Calu3 (cell line): Measurements from ENCODE around the gene FAM228B. TPM values are rescaled to one million over a fixed set of nuclear protein-coding genes. Genes with fewer than 3 reads are reported as not detected.
"Not testable (repeated sequence)": the region's sequence is repeated elsewhere in the genome, so short reads cannot be mapped to it uniquely, and the experiment has no call there.

ENCODE experiments used
- BruUV-seq: library from RNA; stranded (reverse); fragments of 400-500 nt; replicated peaks from 2 replicates; lab custom pipeline; 2021; lab: Mats Ljungman, UMichigan
- CTCF ChIA-PET: fragments of 300-600 bp; sonication (Branson Sonifier 250); formaldehyde crosslinking; loops from one replicate; lab custom pipeline; 2022; ENCODE audit warnings: antibody characterized with exemption; lab: Charles Lee
- DNase-seq: peaks from one replicate; pipeline ENCODE4 v3.0.0; 2022
- H3K27ac Mint-ChIP-seq: one replicate; pipeline ENCODE4 v1.8.0; 2022; ENCODE audit warnings: mixed read lengths; ENCODE audit not compliant: unreplicated experiment
- H3K27me3 Mint-ChIP-seq: one replicate; pipeline ENCODE4 v1.8.0; 2022; ENCODE audit warnings: mixed read lengths; ENCODE audit not compliant: unreplicated experiment
- H3K36me3 Mint-ChIP-seq: one replicate; pipeline ENCODE4 v1.8.0; 2022; ENCODE audit warnings: mild to moderate bottlenecking, moderate library complexity, mixed read lengths; ENCODE audit not compliant: insufficient read depth, unreplicated experiment
- H3K4me1 Mint-ChIP-seq: one replicate; pipeline ENCODE4 v1.8.0; 2022; ENCODE audit warnings: mild to moderate bottlenecking, low read depth, mixed read lengths; ENCODE audit not compliant: unreplicated experiment
- H3K4me3 Mint-ChIP-seq: one replicate; pipeline ENCODE4 v1.8.0; 2022; ENCODE audit warnings: mild to moderate bottlenecking, low read depth, moderate library complexity, mixed read lengths; ENCODE audit not compliant: unreplicated experiment
- H3K9me3 Mint-ChIP-seq: one replicate; pipeline ENCODE4 v1.8.0; 2022; ENCODE audit warnings: low read depth, mixed read lengths; ENCODE audit not compliant: unreplicated experiment
- intact Hi-C: fragments of 100-400 bp; cut with micrococcal nuclease; formaldehyde crosslinking; loops from one replicate; pipeline ENCODE4 v1.10.0; 2022; ENCODE audit not compliant: unreplicated experiment
- total RNA-seq: library from RNA; stranded (reverse); gene quantifications from 2 replicates; pipeline ENCODE4 v1.2.3, GENCODE V29; 2022
- TF ChIP-seq, protein P1 (sequence below): fragments of 200-600 bp; IDR thresholded peaks from one replicate; pipeline ENCODE4 v1.8.0; 2022; ENCODE audit warnings: antibody characterized with exemption; ENCODE audit not compliant: unreplicated experiment

Gene FAM228B
- total RNA-seq, 1 experiment from 2014 or later = 8.3 TPM

DNA sequence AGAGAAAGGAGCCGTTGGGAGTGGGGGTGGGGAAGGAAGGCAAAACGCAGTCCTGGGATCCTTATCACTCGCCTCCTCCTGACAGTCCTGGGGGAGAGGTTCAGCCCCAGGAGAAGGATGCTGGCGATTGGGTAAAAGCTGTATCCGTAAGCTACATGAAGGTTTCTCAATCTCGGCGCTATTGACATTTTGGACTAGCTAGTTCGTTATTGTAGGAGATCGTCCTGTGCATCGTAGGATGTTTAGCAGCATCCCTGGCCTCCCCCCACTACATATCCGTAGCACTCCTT is 38.1 kb upstream of the FAM228B start:
- H3K4me1 Mint-ChIP-seq = peaks cover 10% of the 10 kb centered on the region
- no peaks in the 10 kb centered on the region for H3K27me3 Mint-ChIP-seq
- no peaks in the 10 kb centered on the region for H3K9me3 Mint-ChIP-seq
- intact Hi-C loops = no loop called here
- TF ChIP-seq, protein P1, sequence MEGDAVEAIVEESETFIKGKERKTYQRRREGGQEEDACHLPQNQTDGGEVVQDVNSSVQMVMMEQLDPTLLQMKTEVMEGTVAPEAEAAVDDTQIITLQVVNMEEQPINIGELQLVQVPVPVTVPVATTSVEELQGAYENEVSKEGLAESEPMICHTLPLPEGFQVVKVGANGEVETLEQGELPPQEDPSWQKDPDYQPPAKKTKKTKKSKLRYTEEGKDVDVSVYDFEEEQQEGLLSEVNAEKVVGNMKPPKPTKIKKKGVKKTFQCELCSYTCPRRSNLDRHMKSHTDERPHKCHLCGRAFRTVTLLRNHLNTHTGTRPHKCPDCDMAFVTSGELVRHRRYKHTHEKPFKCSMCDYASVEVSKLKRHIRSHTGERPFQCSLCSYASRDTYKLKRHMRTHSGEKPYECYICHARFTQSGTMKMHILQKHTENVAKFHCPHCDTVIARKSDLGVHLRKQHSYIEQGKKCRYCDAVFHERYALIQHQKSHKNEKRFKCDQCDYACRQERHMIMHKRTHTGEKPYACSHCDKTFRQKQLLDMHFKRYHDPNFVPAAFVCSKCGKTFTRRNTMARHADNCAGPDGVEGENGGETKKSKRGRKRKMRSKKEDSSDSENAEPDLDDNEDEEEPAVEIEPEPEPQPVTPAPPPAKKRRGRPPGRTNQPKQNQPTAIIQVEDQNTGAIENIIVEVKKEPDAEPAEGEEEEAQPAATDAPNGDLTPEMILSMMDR = no peak
- H3K4me3 Mint-ChIP-seq = peak overlapping the region; percentile 86
- BruUV-seq = no TSS peak
- CTCF ChIA-PET = interaction anchor here (1.7 to 2.0 kb wide), 5 partner anchors 9 to 260 kb away, joined by 5 to 15 read pairs (median 13); partner anchors contain the start of genes ATAD2B, FAM228B, PFN4 and SF3B6
- peak overlapping the region; percentile 80 for H3K27ac Mint-ChIP-seq
- peaks cover 35% of the 10 kb centered on the region for H3K36me3 Mint-ChIP-seq
- no peak for DNase-seq

DNA sequence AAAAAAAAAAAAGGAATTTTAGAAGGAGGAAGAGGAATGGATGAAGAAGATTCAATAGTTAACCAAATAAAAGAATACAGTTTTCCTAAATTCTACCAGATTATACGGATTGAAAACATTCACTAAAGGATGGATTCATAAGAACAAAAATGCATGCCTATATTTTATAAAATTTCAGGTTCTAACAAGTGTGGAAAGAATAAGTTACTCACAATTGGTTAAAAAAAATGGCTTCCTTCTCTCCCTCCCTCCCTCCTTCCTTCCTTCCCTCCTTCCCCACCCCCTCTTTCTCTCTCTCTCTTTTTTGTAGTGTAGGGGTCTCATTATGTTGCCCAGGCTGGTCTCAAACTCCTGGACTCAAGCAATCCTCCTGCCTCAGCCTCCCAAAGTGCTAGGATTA is 37.0 kb upstream of the FAM228B start:
- TF ChIP-seq, protein P1 = no peak
- DNase-seq = no peak
- H3K27me3 Mint-ChIP-seq = no peaks in the 10 kb centered on the region
- intact Hi-C loops = no loop called here
- no peak overlapping the region for H3K4me3 Mint-ChIP-seq
- H3K36me3 Mint-ChIP-seq = peaks cover 34% of the 10 kb centered on the region
- H3K9me3 Mint-ChIP-seq = no peaks in the 10 kb centered on the region
- CTCF ChIA-PET = interaction anchor here (0.7 kb wide), 2 partner anchors 21 to 1330 kb away, joined by 3 to 4 read pairs; no protein-coding TSS in a partner anchor
- peaks cover 10% of the 10 kb centered on the region for H3K4me1 Mint-ChIP-seq
- no peak overlapping the region for H3K27ac Mint-ChIP-seq
- BruUV-seq = no TSS peak

DNA sequence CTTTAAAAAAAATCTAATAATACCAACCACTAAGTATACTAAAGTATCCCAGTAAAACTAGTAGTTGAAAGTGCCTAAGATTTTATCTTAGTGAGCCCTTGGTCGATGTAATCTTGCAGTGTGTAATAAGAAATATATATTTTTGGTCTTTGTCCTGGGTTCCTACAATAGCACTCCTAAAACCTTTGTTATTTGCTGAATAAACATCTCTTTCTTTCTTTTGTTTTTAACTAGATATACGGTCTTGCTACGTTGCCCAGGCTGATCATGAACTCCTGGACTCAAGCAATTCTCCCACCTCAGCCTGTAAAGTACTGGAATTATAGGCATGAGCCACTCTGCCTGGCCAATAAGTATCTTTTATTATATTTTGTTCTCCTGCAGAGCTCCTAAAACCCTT is 36.2 kb upstream of the FAM228B start:
- H3K4me3 Mint-ChIP-seq = no peak overlapping the region
- BruUV-seq = no TSS peak
- no peak for DNase-seq
- H3K27ac Mint-ChIP-seq = no peak overlapping the region
- TF ChIP-seq, protein P1 = no peak
- peaks cover 33% of the 10 kb centered on the region for H3K36me3 Mint-ChIP-seq
- intact Hi-C loops = no loop called here
- CTCF ChIA-PET = interaction anchor here (0.7 kb wide), 1 partner anchor 70 kb away, joined by 5 read pairs; no protein-coding TSS in a partner anchor
- no peaks in the 10 kb centered on the region for H3K27me3 Mint-ChIP-seq
- H3K4me1 Mint-ChIP-seq = peaks cover 10% of the 10 kb centered on the region
- H3K9me3 Mint-ChIP-seq = no peaks in the 10 kb centered on the region

DNA sequence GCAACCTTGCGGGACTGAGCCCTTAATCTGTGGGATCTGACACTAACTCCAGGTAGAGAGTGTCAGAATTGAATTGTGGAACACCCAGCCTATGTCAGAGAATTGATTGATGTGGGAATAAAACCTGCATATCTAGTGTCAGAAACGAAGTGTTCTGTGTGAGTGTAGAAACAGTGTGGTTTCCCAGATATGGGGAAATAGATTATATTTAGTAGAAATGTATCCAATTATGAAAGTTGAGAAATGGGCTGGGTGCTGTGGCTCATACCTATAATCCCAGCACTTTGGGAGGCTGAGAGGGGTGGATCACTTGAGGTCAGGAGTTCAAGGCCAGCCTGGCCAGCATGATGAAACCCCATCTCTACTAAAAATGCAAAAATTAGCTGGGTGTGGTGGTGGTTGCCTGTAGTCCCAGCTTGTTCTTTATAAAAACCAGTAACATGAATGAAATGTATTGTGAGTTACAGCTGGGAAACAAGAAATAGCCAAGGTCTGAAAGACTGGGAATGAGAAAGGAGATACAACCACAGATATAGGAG is 34.4 kb upstream of the FAM228B start:
- CTCF ChIA-PET = no interaction called here
- TF ChIP-seq, protein P1 = no peak
- no peak overlapping the region for H3K27ac Mint-ChIP-seq
- H3K4me3 Mint-ChIP-seq = no peak overlapping the region
- H3K9me3 Mint-ChIP-seq = no peaks in the 10 kb centered on the region
- DNase-seq = no peak
- BruUV-seq = no TSS peak
- intact Hi-C loops = no loop called here
- peaks cover 10% of the 10 kb centered on the region for H3K4me1 Mint-ChIP-seq
- H3K36me3 Mint-ChIP-seq = peaks cover 19% of the 10 kb centered on the region
- no peaks in the 10 kb centered on the region for H3K27me3 Mint-ChIP-seq

DNA sequence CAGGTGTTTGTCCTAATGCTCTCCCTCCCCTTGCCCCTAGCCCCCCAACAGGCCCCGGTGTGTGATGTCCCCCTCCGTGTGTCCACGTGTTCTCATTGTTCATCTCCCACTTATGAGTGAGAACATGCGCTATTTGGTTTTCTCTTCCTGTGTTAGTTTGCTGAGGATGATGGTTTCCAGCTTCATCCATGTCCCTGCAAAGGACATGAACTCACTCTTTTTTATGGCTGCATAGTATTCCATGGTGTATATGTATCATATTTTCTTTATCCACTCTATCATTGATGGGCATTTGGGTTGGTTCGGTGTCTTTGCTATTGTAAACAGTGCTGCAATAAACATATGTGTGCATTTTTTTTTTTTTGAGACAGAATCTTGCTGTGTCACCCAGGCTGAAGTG is 30.0 kb upstream of the FAM228B start:
- H3K36me3 Mint-ChIP-seq, H3K4me1 Mint-ChIP-seq, DNase-seq, CTCF ChIA-PET, H3K4me3 Mint-ChIP-seq, intact Hi-C loops, H3K27me3 Mint-ChIP-seq, H3K27ac Mint-ChIP-seq, BruUV-seq, H3K9me3 Mint-ChIP-seq: not testable (repeated sequence)

DNA sequence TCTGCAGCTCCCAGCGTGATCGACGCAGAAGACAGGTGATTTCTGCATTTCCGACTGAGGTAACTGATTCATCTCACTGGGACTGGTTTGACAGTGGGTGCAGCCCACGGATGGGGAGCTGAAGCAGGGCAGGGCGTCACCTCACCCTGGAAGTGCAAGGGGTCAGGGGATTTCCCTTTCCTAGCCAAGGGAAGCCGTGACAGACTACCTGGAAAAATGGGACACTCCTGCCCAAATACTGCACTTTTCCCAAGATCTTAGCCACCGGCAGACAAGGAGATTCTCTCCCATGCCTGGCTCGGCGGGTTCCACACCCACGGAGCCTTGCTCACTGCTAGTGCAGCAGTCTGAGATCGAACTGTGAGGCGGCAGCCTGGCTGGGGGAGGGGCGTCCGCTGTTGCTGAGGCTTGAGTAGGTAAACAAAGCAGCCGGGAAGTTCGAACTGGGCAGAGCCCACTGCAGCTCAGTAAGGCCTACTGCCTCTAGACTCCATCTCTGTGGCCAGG is 28.0 kb upstream of the FAM228B start:
- DNase-seq, H3K27me3 Mint-ChIP-seq, BruUV-seq, H3K4me3 Mint-ChIP-seq, CTCF ChIA-PET, H3K27ac Mint-ChIP-seq, H3K9me3 Mint-ChIP-seq, H3K36me3 Mint-ChIP-seq, intact Hi-C loops, H3K4me1 Mint-ChIP-seq: not testable (repeated sequence)

DNA sequence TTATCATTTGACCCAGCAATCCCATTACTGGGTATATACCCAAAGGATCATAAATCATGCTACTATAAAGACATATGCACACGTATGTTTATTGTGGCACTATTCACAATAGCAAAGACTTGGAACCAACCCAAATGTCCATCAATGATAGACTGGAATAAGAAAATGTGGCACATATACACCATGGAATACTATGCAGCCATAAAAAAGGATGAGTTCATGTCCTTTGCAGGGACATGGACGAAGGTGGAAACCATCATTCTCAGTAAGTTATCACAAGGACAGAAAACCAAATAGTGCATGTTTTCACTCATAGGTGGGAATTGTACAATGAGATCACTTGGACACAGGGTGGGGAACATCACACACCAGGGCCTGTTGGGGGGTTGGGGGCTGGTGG is 22.5 kb upstream of the FAM228B start:
- intact Hi-C loops, H3K36me3 Mint-ChIP-seq, BruUV-seq, H3K27me3 Mint-ChIP-seq, H3K4me3 Mint-ChIP-seq, CTCF ChIA-PET, H3K27ac Mint-ChIP-seq, DNase-seq, H3K4me1 Mint-ChIP-seq, H3K9me3 Mint-ChIP-seq: not testable (repeated sequence)
